Stomach (tissue), 4 donors: ENCODE measurements around the gene ACTA1.

Experiments used
- CTCF ChIP-seq, 7 experiments: fragments of 450-650 bp in 4 of 7; fragments of 200-600 bp in 3 of 7; sonication (generic) in 3 of 7; IDR thresholded peaks; one replicate each; pipeline ENCODE4 v1.5.1; 2016 to 2019; ENCODE audit warnings: antibody characterized with exemption in 7 of 7, control low read depth in 2 of 7, mild to moderate bottlenecking in 1 of 7
- EP300 ChIP-seq: sonication (generic); formaldehyde crosslinking; IDR thresholded peaks from one replicate; pipeline ENCODE4 v1.6.1; 2017; ENCODE audit warnings: antibody characterized with exemption
- POLR2A ChIP-seq, 4 donors: fragments of 450-650 bp; IDR thresholded peaks; one replicate each; pipeline ENCODE4 v1.6.1; 2016; ENCODE audit warnings: antibody characterized with exemption in 4 of 4, control low read depth in 2 of 4, mild to moderate bottlenecking in 1 of 4, moderate library complexity in 1 of 4
- POLR2AphosphoS5 ChIP-seq, 3 donors: sonication (generic); formaldehyde crosslinking; IDR thresholded peaks; one replicate each; pipeline ENCODE4 v1.6.1; 2016; ENCODE audit warnings: antibody characterized with exemption in 3 of 3

- TF ChIP-seq POLR2A (IDR thresholded peaks at IDR 0.05) (no peak), CTCF (IDR thresholded peaks at IDR 0.05) (no peak), POLR2AphosphoS5 (IDR thresholded peaks at IDR 0.05) (no peak), EP300 (no peak)
These were observed 24.1 kb downstream of the ACTA1 start for GRCh38 chr1:229409616-229410369.
